Upper lobe of right lung (tissue), 1 donor: ENCODE results near the gene SRL. TPM values are rescaled to one million over a fixed set of nuclear protein-coding genes. Genes with fewer than 3 reads are reported as not detected.
"Not testable (repeated sequence)": the region's sequence is repeated elsewhere in the genome, so short reads cannot be mapped to it uniquely, and the experiment has no call there.

Source experiments
- ATAC-seq: fragments of 200-7000 bp; cut with Tn5 transposase; one replicate; pipeline ENCODE4 v1.9.1; 2020; ENCODE audit warnings: mild to moderate bottlenecking, moderate library complexity
- DNase-seq: peaks from one replicate; pipeline ENCODE4 v3.0.0-alpha.2; 2020
- H3K27ac ChIP-seq: fragments of 200-600 bp; one replicate; pipeline ENCODE4 v1.8.0; 2022
- H3K27me3 ChIP-seq: fragments of 200-600 bp; one replicate; pipeline ENCODE4 v1.8.0; 2022; ENCODE audit warnings: mild to moderate bottlenecking
- H3K36me3 ChIP-seq: fragments of 200-600 bp; one replicate; pipeline ENCODE4 v1.8.0; 2022
- H3K4me1 ChIP-seq: fragments of 200-600 bp; one replicate; pipeline ENCODE4 v1.8.0; 2022
- H3K4me3 ChIP-seq: fragments of 200-600 bp; one replicate; pipeline ENCODE4 v1.8.0; 2022; ENCODE audit warnings: mild to moderate bottlenecking
- H3K9me3 ChIP-seq: fragments of 200-600 bp; one replicate; pipeline ENCODE4 v1.8.0; 2022
- CTCF ChIP-seq: fragments of 200-600 bp; IDR thresholded peaks from one replicate; pipeline ENCODE4 v1.8.0; 2022; ENCODE audit warnings: antibody characterized with exemption
- intact Hi-C: fragments of 100-400 bp; cut with DNase I; formaldehyde crosslinking; loops from one replicate; pipeline ENCODE4 v1.11.0; 2022
- total RNA-seq: library from RNA; stranded (reverse); fragmentation: NEBNext Ultra II Directional; extraction: Animal tissue kit (Norgen Biotek cat#: 25700); gene quantifications from one replicate; pipeline ENCODE4 v1.2.1, GENCODE V29; 2021
- donor health status: DM: no; HTN: yes; CAD: no; lungs with severe emphysema.

The SRL gene
- total RNA-seq, 1 donor from 2014 or later, result 0.64 TPM

GRCh38 chr16:4213737-4214136 is 28.1 kb downstream of the SRL start:
- H3K27ac ChIP-seq, result no peak overlapping the region
- no peak overlapping the region for H3K4me3 ChIP-seq
- DNase-seq, result no peak
- intact Hi-C loops, result no loop called here
- ATAC-seq, result peak; percentile 6
- H3K9me3 ChIP-seq, result no peaks in the 10 kb centered on the region
- peaks cover 11% of the 10 kb centered on the region for H3K4me1 ChIP-seq
- TF ChIP-seq CTCF, result no peak
- no peaks in the 10 kb centered on the region for H3K27me3 ChIP-seq
- H3K36me3 ChIP-seq, result no peaks in the 10 kb centered on the region

GRCh38 chr16:4212934-4213296 is 29.0 kb downstream of the SRL start:
- no peak for TF ChIP-seq CTCF
- Histone ChIP-seq H3K27ac (no peak overlapping the region), H3K27me3 (no peaks in the 10 kb centered on the region), H3K9me3 (no peaks in the 10 kb centered on the region), H3K36me3 (no peaks in the 10 kb centered on the region), H3K4me3 (no peak overlapping the region), H3K4me1 (peaks cover 4% of the 10 kb centered on the region)
- ATAC-seq (peak; percentile 4), DNase-seq (no peak)
- intact Hi-C loops, result no loop called here

GRCh38 chr16:4212211-4212933 is 29.5 kb downstream of the SRL start:
- DNase-seq, result no peak

GRCh38 chr16:4211445-4212210 is 30.3 kb downstream of the SRL start:
- ATAC-seq, DNase-seq, H3K9me3 ChIP-seq, H3K27me3 ChIP-seq, H3K4me3 ChIP-seq, intact Hi-C loops, H3K36me3 ChIP-seq, H3K27ac ChIP-seq, H3K4me1 ChIP-seq: not testable (repeated sequence)

More at GRCh38 chr16:4212211-4212933, 29.5 kb downstream of the SRL start:
- Histone ChIP-seq H3K27ac (no peak overlapping the region), H3K4me3 (no peak overlapping the region), H3K36me3 (no peaks in the 10 kb centered on the region), H3K9me3 (no peaks in the 10 kb centered on the region), H3K27me3 (no peaks in the 10 kb centered on the region), H3K4me1 (no peaks in the 10 kb centered on the region)
- ATAC-seq, result peak; percentile 4
- intact Hi-C loops, result no loop called here
- no peak for TF ChIP-seq CTCF

- no peaks in the 10 kb centered on the region for H3K36me3 ChIP-seq
- H3K4me3 ChIP-seq, result no peak overlapping the region
- H3K27ac ChIP-seq, result no peak overlapping the region
- DNase-seq (no peak), ATAC-seq (no peak)
- TF ChIP-seq CTCF, result no peak
- no peaks in the 10 kb centered on the region for H3K4me1 ChIP-seq
- no peaks in the 10 kb centered on the region for H3K27me3 ChIP-seq
- no peaks in the 10 kb centered on the region for H3K9me3 ChIP-seq
- intact Hi-C loops, result no loop called here
These were observed 32.2 kb downstream of the SRL start for GRCh38 chr16:4209666-4210065.

- Histone ChIP-seq H3K9me3 (no peaks in the 10 kb centered on the region), H3K36me3 (no peaks in the 10 kb centered on the region), H3K27me3 (no peaks in the 10 kb centered on the region), H3K4me3 (no peak overlapping the region), H3K27ac (no peak overlapping the region), H3K4me1 (no peaks in the 10 kb centered on the region)
- DNase-seq (no peak), ATAC-seq (no peak)
- no peak for TF ChIP-seq CTCF
- intact Hi-C loops, result no loop called here
These were observed 33.5 kb downstream of the SRL start for GRCh38 chr16:4208341-4208751.
